Natural killer cell (primary cell): Measurements from ENCODE around the gene MYCBP2. TPM values are rescaled to one million over a fixed set of nuclear protein-coding genes. Genes with fewer than 3 reads are reported as not detected.

Experiments used
- ATAC-seq, 3 donors: fragments of 150-1000 bp in 2 of 3; fragments of 200-7000 bp in 1 of 3; cut with Tn5 transposase; 1 replicate in 1 of 3; 2 replicates in 2 of 3; pipeline ENCODE4 v1.10.0; 2021; ENCODE audit warnings: mild to moderate bottlenecking in 2 of 3, moderate library complexity in 2 of 3
- DNase-seq, 2 donors: peaks; one replicate each; pipeline versions ENCODE4 v3.0.0 to v3.0.0-alpha.2; 2013 to 2021; ENCODE audit warnings: mixed read lengths in 1 of 2
- H3K27ac ChIP-seq: one replicate; pipeline ENCODE4 v1.5.1; 2013; ENCODE audit warnings: mild to moderate bottlenecking, low read length
- H3K27me3 ChIP-seq: one replicate; pipeline ENCODE4 v1.6.1; 2013; ENCODE audit warnings: low read length; ENCODE audit not compliant: control insufficient read depth, insufficient read depth
- H3K36me3 ChIP-seq: one replicate; pipeline ENCODE4 v1.6.1; 2013; ENCODE audit warnings: low read length; ENCODE audit not compliant: control insufficient read depth, insufficient read depth
- H3K4me1 ChIP-seq: one replicate; pipeline ENCODE4 v1.6.1; 2013; ENCODE audit warnings: low read length; ENCODE audit not compliant: control insufficient read depth, insufficient read depth
- H3K4me3 ChIP-seq: one replicate; pipeline ENCODE4 v1.5.1; 2013; ENCODE audit warnings: low read length
- H3K9me3 ChIP-seq: one replicate; pipeline ENCODE4 v1.6.1; 2013; ENCODE audit warnings: low read length; ENCODE audit not compliant: control insufficient read depth, insufficient read depth
- H3K27ac Mint-ChIP-seq, 2 donors: one replicate each; pipeline ENCODE4 v1.8.0; 2022; ENCODE audit warnings: mild to moderate bottlenecking in 2 of 2, mixed read lengths in 2 of 2, moderate library complexity in 1 of 2
- H3K27me3 Mint-ChIP-seq, 2 donors: one replicate each; pipeline ENCODE4 v1.8.0; 2022; ENCODE audit warnings: low read depth in 2 of 2, mixed read lengths in 2 of 2
- H3K36me3 Mint-ChIP-seq: one replicate; pipeline ENCODE4 v1.8.0; 2022; ENCODE audit warnings: mixed read lengths
- H3K4me1 Mint-ChIP-seq, 2 donors: one replicate each; pipeline ENCODE4 v1.8.0; 2022; ENCODE audit warnings: mixed read lengths in 2 of 2
- H3K4me3 Mint-ChIP-seq: one replicate; pipeline ENCODE4 v1.8.0; 2022; ENCODE audit warnings: mild to moderate bottlenecking, moderate library complexity, mixed read lengths
- H3K9me3 Mint-ChIP-seq, 2 donors: one replicate each; pipeline ENCODE4 v1.8.0; 2022; ENCODE audit warnings: mixed read lengths in 2 of 2
- CTCF ChIP-seq: fragments of 200-600 bp; IDR thresholded peaks from one replicate; pipeline ENCODE4 v1.8.0; 2022; ENCODE audit warnings: antibody characterized with exemption
- WGBS: methylation state at CpG from one replicate; pipeline ENCODE4 v1.1.7; 2013; ENCODE audit warnings: missing lambda C conversion rate; ENCODE audit not compliant: insufficient coverage; 5-methylcytosine and 5-hydroxymethylcytosine counted together
- intact Hi-C: fragments of 100-400 bp; cut with micrococcal nuclease; formaldehyde crosslinking; loops from one replicate; pipeline ENCODE4 v1.14.2; 2022
- total RNA-seq, 4 donors: library from RNA; stranded (reverse); fragments of 120-200 nt in 1 of 4; gene quantifications; one replicate each; pipeline versions ENCODE4 v1.2.3 to v1.2.4, GENCODE V29; 2013 to 2022

MYCBP2 gene
- total RNA-seq, 3 donors from 2014 or later (not counting 1 experiment from before 2014, with no cell fraction given): 119 to 155 (median 147) TPM

GRCh38 chr13:77124423-77124822 is 202.5 kb downstream of the MYCBP2 start:
- H3K36me3 Mint-ChIP-seq: peaks cover 5% of the 10 kb centered on the region
- H3K36me3 ChIP-seq: peaks cover 34% of the 10 kb centered on the region
- no peaks in the 10 kb centered on the region for H3K4me1 ChIP-seq
- ATAC-seq (no peak), DNase-seq (no peak)
- no peak overlapping the region for H3K4me3 ChIP-seq
- intact Hi-C loops: no loop called here
- no peak overlapping the region for H3K27ac Mint-ChIP-seq
- no peaks in the 10 kb centered on the region for H3K27me3 Mint-ChIP-seq
- H3K4me1 Mint-ChIP-seq: no peaks in the 10 kb centered on the region
- H3K9me3 Mint-ChIP-seq: no peaks in the 10 kb centered on the region
- no peak overlapping the region for H3K27ac ChIP-seq
- no peaks in the 10 kb centered on the region for H3K9me3 ChIP-seq
- 100% methylated on average over 1 of the region's 1 CpG for WGBS
- TF ChIP-seq CTCF: no peak
- H3K27me3 ChIP-seq: no peaks in the 10 kb centered on the region
- no peak overlapping the region for H3K4me3 Mint-ChIP-seq

- Mint-ChIP-seq H3K27ac (no peak overlapping the region), H3K4me1 (no peaks in the 10 kb centered on the region), H3K36me3 (peaks cover 26% of the 10 kb centered on the region), H3K9me3 (no peaks in the 10 kb centered on the region), H3K27me3 (no peaks in the 10 kb centered on the region), H3K4me3 (no peak overlapping the region)
- Histone ChIP-seq H3K36me3 (peaks cover 36% of the 10 kb centered on the region), H3K27ac (no peak overlapping the region), H3K4me3 (no peak overlapping the region), H3K27me3 (no peaks in the 10 kb centered on the region), H3K4me1 (no peaks in the 10 kb centered on the region), H3K9me3 (no peaks in the 10 kb centered on the region)
- TF ChIP-seq CTCF: no peak
- ATAC-seq: no peak
- intact Hi-C loops: no loop called here
- 98% methylated on average over 2 of the region's 3 CpGs for WGBS
- no peak for DNase-seq
Measured at GRCh38 chr13:77118134-77118533, 208.8 kb downstream of the MYCBP2 start.

- Histone ChIP-seq H3K9me3 (peaks cover 7% of the 10 kb centered on the region), H3K27me3 (no peaks in the 10 kb centered on the region), H3K4me3 (no peak overlapping the region), H3K4me1 (no peaks in the 10 kb centered on the region), H3K27ac (no peak overlapping the region), H3K36me3 (peaks cover 29% of the 10 kb centered on the region)
- H3K27me3 Mint-ChIP-seq: no peaks in the 10 kb centered on the region
- peaks cover 6 to 14% of the 10 kb centered on the region in 2 donors for H3K9me3 Mint-ChIP-seq
- peaks cover 57% of the 10 kb centered on the region for H3K36me3 Mint-ChIP-seq
- H3K4me3 Mint-ChIP-seq: no peak overlapping the region
- no peaks in the 10 kb centered on the region for H3K4me1 Mint-ChIP-seq
- intact Hi-C loops: no loop called here
- DNase-seq (no peak), ATAC-seq (no peak)
- no peak overlapping the region for H3K27ac Mint-ChIP-seq
- no peak for TF ChIP-seq CTCF
Measured at GRCh38 chr13:77114271-77114670, 212.6 kb downstream of the MYCBP2 start.

- H3K27me3 Mint-ChIP-seq: no peaks in the 10 kb centered on the region
- Histone ChIP-seq H3K9me3 (peaks cover 7% of the 10 kb centered on the region), H3K4me3 (no peak overlapping the region), H3K27ac (no peak overlapping the region), H3K27me3 (no peaks in the 10 kb centered on the region), H3K4me1 (no peaks in the 10 kb centered on the region), H3K36me3 (peaks cover 24% of the 10 kb centered on the region)
- H3K4me3 Mint-ChIP-seq: no peak overlapping the region
- intact Hi-C loops: no loop called here
- DNase-seq (no peak), ATAC-seq (no peak)
- H3K9me3 Mint-ChIP-seq: peaks cover 6 to 14% of the 10 kb centered on the region in 2 donors
- H3K27ac Mint-ChIP-seq: no peak overlapping the region
- no peak for TF ChIP-seq CTCF
- no peaks in the 10 kb centered on the region for H3K4me1 Mint-ChIP-seq
- peaks cover 57% of the 10 kb centered on the region for H3K36me3 Mint-ChIP-seq
Measured at GRCh38 chr13:77113496-77113895, 213.4 kb downstream of the MYCBP2 start.
